Measurements from ENCODE around the gene CLTC.

- TF ChIP-seq, protein P1, sequence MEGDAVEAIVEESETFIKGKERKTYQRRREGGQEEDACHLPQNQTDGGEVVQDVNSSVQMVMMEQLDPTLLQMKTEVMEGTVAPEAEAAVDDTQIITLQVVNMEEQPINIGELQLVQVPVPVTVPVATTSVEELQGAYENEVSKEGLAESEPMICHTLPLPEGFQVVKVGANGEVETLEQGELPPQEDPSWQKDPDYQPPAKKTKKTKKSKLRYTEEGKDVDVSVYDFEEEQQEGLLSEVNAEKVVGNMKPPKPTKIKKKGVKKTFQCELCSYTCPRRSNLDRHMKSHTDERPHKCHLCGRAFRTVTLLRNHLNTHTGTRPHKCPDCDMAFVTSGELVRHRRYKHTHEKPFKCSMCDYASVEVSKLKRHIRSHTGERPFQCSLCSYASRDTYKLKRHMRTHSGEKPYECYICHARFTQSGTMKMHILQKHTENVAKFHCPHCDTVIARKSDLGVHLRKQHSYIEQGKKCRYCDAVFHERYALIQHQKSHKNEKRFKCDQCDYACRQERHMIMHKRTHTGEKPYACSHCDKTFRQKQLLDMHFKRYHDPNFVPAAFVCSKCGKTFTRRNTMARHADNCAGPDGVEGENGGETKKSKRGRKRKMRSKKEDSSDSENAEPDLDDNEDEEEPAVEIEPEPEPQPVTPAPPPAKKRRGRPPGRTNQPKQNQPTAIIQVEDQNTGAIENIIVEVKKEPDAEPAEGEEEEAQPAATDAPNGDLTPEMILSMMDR (IDR thresholded peaks at IDR 0.05 in 4 of 5, conservative IDR thresholded peaks at IDR 0.05 in 1 of 5) = no peak
- TF ChIP-seq POLR2A (IDR thresholded peaks at IDR 0.05) = no peak
These were observed 18.1 kb downstream of the CLTC start for GRCh38 chr17:59637611-59638310.

All from gastrocnemius medialis (tissue), 4 donors.